ENCODE measurements around the gene SCGB1D1. TPM values are rescaled to one million over a fixed set of nuclear protein-coding genes. Genes with fewer than 3 reads are reported as not detected.

Gene SCGB1D1, protein sequence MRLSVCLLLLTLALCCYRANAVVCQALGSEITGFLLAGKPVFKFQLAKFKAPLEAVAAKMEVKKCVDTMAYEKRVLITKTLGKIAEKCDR
- total RNA-seq: not detected in 2 replicates

DNA sequence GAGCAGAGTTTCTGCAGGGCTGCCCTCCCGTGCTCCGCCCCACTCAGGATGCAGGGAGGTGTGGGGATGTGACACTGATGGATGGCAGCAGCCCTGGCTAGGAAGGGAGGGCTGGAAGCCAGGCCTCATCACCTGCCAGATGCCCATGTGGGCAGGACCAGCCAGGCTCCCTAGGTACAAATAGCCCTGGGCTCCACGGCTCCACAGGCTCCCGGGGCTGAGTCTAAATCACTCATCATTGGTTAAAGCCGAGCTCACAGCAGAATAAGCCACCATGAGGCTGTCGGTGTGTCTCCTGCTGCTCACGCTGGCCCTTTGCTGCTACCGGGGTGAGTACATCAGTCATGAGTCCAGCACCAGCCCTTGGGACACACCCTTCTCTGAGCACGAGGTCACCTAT is at the start of gene SCGB1D1:
Gene SCGB1D1, plus strand, starts transcription at position 206 of the 400 bp plus-strand sequence. Its CDS starts 69 bp downstream, at position 275.
- Histone ChIP-seq H2AFZ (ENCODE audit: low read length) (no peak within 1 kb of the TSS), H3K4me3 (ENCODE audit: insufficient read depth, low read length) (no peak within 1 kb of the TSS), H3K4me2 (ENCODE audit: insufficient read depth, low read length) (no peak within 1 kb of the TSS), H3K4me1 (ENCODE audit: insufficient read depth, low read length) (no peaks in the 10 kb centered on the region), H4K20me1 (ENCODE audit: insufficient read depth, low read length) (no peaks in the 10 kb centered on the region), H3K27me3 (ENCODE audit: insufficient read depth, low read length) (peaks cover 21% of the 10 kb centered on the region), H3K27ac (ENCODE audit: low read depth, low read length) (no peak within 1 kb of the TSS), H3K36me3 (ENCODE audit: insufficient read depth, low read length) (no peaks in the 10 kb centered on the region), H3K79me2 (ENCODE audit: insufficient read depth, low read length) (no peaks in the 10 kb centered on the region), H3K9me3 (ENCODE audit: low read depth, low read length) (no peaks in the 10 kb centered on the region)
- no peak for DNase-seq (ENCODE audit: insufficient read length, low spot score, missing footprints)
- TF ChIP-seq, protein P1, sequence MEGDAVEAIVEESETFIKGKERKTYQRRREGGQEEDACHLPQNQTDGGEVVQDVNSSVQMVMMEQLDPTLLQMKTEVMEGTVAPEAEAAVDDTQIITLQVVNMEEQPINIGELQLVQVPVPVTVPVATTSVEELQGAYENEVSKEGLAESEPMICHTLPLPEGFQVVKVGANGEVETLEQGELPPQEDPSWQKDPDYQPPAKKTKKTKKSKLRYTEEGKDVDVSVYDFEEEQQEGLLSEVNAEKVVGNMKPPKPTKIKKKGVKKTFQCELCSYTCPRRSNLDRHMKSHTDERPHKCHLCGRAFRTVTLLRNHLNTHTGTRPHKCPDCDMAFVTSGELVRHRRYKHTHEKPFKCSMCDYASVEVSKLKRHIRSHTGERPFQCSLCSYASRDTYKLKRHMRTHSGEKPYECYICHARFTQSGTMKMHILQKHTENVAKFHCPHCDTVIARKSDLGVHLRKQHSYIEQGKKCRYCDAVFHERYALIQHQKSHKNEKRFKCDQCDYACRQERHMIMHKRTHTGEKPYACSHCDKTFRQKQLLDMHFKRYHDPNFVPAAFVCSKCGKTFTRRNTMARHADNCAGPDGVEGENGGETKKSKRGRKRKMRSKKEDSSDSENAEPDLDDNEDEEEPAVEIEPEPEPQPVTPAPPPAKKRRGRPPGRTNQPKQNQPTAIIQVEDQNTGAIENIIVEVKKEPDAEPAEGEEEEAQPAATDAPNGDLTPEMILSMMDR (IDR thresholded peaks at IDR 0.05; ENCODE audit: extremely low read depth, low read depth, low read length): no peak

GRCh38 chr11:62140304-62141110 is 49.5 kb upstream of the SCGB1D1 start:
- Histone ChIP-seq H3K9me3 (ENCODE audit: low read depth, low read length) (no peaks in the 10 kb centered on the region), H4K20me1 (ENCODE audit: insufficient read depth, low read length) (no peaks in the 10 kb centered on the region), H3K79me2 (ENCODE audit: insufficient read depth, low read length) (peaks cover 23% of the 10 kb centered on the region), H3K4me1 (ENCODE audit: insufficient read depth, low read length) (no peaks in the 10 kb centered on the region), H3K4me2 (ENCODE audit: insufficient read depth, low read length) (no peak overlapping the region), H3K27ac (ENCODE audit: low read depth, low read length) (no peak overlapping the region), H3K27me3 (ENCODE audit: insufficient read depth, low read length) (no peaks in the 10 kb centered on the region), H3K36me3 (ENCODE audit: insufficient read depth, low read length) (peaks cover 46% of the 10 kb centered on the region), H2AFZ (ENCODE audit: low read length) (no peak overlapping the region), H3K4me3 (ENCODE audit: insufficient read depth, low read length) (no peak overlapping the region)
- TF ChIP-seq, protein P1 (IDR thresholded peaks at IDR 0.05; ENCODE audit: extremely low read depth, low read depth, low read length): no peak
- peak; percentile 63 for DNase-seq (ENCODE audit: insufficient read length, low spot score, missing footprints)

DNA sequence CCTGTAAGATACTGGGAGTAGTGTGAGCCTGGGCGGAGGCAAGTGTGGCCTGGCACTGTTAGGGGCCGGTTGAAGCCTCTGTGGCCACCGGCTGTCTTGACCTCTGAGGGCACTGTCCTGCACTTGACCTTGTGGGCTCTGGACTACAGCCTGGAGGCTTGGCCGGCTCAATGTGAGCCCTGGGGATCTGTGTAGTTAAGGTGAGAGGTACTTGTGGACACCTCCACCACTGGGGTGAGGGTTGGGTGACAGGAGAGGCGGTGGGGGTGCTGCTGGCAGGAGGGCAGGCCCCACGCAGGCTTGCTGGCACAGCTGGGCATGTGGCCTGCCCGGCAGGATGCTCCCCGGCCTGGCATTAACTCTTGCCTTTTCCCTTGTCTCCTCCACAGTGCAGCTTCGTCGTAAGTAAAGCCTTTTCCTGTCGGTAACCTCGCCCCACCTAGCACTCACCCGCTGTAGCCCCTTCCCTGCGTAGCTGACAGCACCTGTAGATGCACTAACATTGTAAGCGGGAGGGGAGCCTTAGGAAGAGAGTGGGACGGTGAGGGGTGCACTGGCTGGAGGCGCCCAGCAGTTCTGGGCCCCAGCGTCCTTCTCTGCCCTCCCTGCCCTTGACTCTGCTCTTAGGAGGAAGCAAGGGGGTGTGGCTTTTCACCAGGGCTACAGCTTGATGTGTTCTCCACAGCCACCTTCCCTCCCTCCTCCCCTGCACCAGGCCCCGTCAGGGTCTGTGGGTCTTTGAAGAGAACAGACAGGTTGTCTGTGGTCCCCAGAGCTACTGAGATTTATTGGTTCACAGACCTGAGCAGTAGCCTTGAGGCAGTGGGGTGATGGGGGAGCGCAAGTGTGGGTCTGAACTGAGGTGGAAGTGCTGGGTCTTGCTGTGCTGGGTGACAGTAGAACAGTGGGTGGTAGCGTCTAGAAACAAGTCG is 48.6 kb upstream of the SCGB1D1 start:
- Histone ChIP-seq H3K4me3 (ENCODE audit: insufficient read depth, low read length) (no peak overlapping the region), H3K4me2 (ENCODE audit: insufficient read depth, low read length) (no peak overlapping the region), H3K27me3 (ENCODE audit: insufficient read depth, low read length) (no peaks in the 10 kb centered on the region), H3K36me3 (ENCODE audit: insufficient read depth, low read length) (peaks cover 50% of the 10 kb centered on the region), H4K20me1 (ENCODE audit: insufficient read depth, low read length) (no peaks in the 10 kb centered on the region), H3K4me1 (ENCODE audit: insufficient read depth, low read length) (no peaks in the 10 kb centered on the region), H3K27ac (ENCODE audit: low read depth, low read length) (no peak overlapping the region), H3K9me3 (ENCODE audit: low read depth, low read length) (no peaks in the 10 kb centered on the region), H2AFZ (ENCODE audit: low read length) (no peak overlapping the region), H3K79me2 (ENCODE audit: insufficient read depth, low read length) (peaks cover 17% of the 10 kb centered on the region)
- TF ChIP-seq, protein P1 (IDR thresholded peaks at IDR 0.05; ENCODE audit: extremely low read depth, low read depth, low read length): no peak
- peak; percentile 41 for DNase-seq (ENCODE audit: insufficient read length, low spot score, missing footprints)
